ENCODE data around the gene NUDT22. TPM values are rescaled to one million over a fixed set of nuclear protein-coding genes. Genes with fewer than 3 reads are reported as not detected.
A peak's percentile ranks its signal among the peaks of the same experiment; 100 is the strongest.

NUDT22 gene
- 47.8 TPM for total RNA-seq
- long read RNA-seq, transcript NUDT22-201 (6 exons, 1,094 nt), result major isoform, 10 of 32 reads
- long read RNA-seq, partial matches to known transcripts, result 16 of 32 reads
- long read RNA-seq, other reads (novel, unspliced or antisense), result 4 of 32 reads

GRCh38 chr11:64225608-64226506 lies at the start of gene NUDT22, which contains the start of gene TRPT1:
Gene NUDT22, plus strand, starts transcription at chr11:64226274. Its CDS starts 379 bp downstream, at chr11:64226653.
Gene TRPT1, minus strand, starts transcription at chr11:64226186. Its CDS starts 326 bp downstream, at chr11:64225860.
- Histone ChIP-seq H3K9me3 (no peaks in the 10 kb centered on the region), H3K36me3 (peaks cover 25% of the 10 kb centered on the region), H3K27me3 (no peaks in the 10 kb centered on the region), H3K27ac (peak within 1 kb of the TSS; percentile 93), H3K4me1 (peaks cover 35% of the 10 kb centered on the region), H3K4me3 (peak within 1 kb of the TSS; percentile 96)
- intact Hi-C loops (cut with DNase I), result no loop called here
- ATAC-seq (peak; percentile 87), DNase-seq (peak; percentile 96)
- TF ChIP-seq, protein P1, sequence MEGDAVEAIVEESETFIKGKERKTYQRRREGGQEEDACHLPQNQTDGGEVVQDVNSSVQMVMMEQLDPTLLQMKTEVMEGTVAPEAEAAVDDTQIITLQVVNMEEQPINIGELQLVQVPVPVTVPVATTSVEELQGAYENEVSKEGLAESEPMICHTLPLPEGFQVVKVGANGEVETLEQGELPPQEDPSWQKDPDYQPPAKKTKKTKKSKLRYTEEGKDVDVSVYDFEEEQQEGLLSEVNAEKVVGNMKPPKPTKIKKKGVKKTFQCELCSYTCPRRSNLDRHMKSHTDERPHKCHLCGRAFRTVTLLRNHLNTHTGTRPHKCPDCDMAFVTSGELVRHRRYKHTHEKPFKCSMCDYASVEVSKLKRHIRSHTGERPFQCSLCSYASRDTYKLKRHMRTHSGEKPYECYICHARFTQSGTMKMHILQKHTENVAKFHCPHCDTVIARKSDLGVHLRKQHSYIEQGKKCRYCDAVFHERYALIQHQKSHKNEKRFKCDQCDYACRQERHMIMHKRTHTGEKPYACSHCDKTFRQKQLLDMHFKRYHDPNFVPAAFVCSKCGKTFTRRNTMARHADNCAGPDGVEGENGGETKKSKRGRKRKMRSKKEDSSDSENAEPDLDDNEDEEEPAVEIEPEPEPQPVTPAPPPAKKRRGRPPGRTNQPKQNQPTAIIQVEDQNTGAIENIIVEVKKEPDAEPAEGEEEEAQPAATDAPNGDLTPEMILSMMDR (IDR thresholded peaks at IDR 0.05), result no peak

DNA sequence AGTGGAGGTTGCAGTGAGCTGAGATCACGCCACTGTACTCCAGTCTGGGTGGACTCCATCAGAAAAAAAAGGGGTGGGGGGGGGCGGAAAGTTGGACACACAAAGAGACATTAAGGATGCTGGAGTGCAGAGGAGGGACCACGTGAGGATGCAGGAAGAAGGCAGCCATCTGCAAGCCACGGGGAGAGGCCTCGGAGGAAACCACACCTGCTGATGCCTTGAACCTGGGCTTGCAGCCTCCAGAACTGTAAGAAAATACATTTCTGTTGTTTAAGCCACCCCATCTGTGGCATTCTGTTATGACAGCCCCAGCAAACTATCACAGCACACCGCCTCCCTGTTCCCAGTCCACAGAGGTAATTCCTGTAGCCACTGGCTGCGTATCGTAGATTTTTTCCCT lies 49.3 kb upstream of the NUDT22 start:
- H3K36me3 ChIP-seq, result no peaks in the 10 kb centered on the region
- intact Hi-C loops (cut with DNase I), result no loop called here
- ATAC-seq (no peak), DNase-seq (no peak)
- no peaks in the 10 kb centered on the region for H3K27me3 ChIP-seq
- no peak overlapping the region for H3K4me3 ChIP-seq
- TF ChIP-seq, protein P1 (IDR thresholded peaks at IDR 0.05), result no peak
- peaks cover 12% of the 10 kb centered on the region for H3K4me1 ChIP-seq
- H3K9me3 ChIP-seq, result no peaks in the 10 kb centered on the region
- no peak overlapping the region for H3K27ac ChIP-seq

DNA sequence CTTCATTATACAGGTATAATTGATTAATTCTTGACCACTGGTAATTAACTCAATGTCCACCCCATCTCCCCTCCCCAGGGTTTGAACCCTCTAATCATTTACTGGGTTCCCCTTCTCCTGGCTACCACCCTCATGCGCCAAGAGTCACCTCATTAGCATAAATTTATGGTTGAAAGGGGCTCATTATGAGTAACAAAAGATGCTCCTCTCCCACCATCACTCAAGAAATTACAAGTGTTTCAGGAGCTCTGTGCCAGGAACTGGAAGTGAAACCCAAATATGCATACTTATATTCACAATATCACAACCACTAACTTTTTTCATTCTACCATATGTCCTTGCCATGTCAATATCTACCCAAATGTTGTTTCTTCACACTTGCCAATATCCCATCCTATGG lies 47.9 kb upstream of the NUDT22 start:
- Histone ChIP-seq H3K36me3 (no peaks in the 10 kb centered on the region), H3K27me3 (no peaks in the 10 kb centered on the region), H3K4me1 (peaks cover 17% of the 10 kb centered on the region), H3K27ac (no peak overlapping the region), H3K9me3 (no peaks in the 10 kb centered on the region), H3K4me3 (no peak overlapping the region)
- intact Hi-C loops (cut with DNase I), result no loop called here
- ATAC-seq, result no peak
- DNase-seq, result no peak
- TF ChIP-seq, protein P1 (IDR thresholded peaks at IDR 0.05), result no peak

- TF ChIP-seq, protein P1 (IDR thresholded peaks at IDR 0.05), result no peak
- Histone ChIP-seq H3K36me3 (no peaks in the 10 kb centered on the region), H3K9me3 (no peaks in the 10 kb centered on the region), H3K4me1 (peaks cover 25% of the 10 kb centered on the region), H3K4me3 (no peak overlapping the region), H3K27ac (no peak overlapping the region), H3K27me3 (no peaks in the 10 kb centered on the region)
- DNase-seq (no peak), ATAC-seq (no peak)
- intact Hi-C loops (cut with DNase I), result no loop called here
These were observed 47.0 kb upstream of the NUDT22 start for GRCh38 chr11:64178951-64179639.

DNA sequence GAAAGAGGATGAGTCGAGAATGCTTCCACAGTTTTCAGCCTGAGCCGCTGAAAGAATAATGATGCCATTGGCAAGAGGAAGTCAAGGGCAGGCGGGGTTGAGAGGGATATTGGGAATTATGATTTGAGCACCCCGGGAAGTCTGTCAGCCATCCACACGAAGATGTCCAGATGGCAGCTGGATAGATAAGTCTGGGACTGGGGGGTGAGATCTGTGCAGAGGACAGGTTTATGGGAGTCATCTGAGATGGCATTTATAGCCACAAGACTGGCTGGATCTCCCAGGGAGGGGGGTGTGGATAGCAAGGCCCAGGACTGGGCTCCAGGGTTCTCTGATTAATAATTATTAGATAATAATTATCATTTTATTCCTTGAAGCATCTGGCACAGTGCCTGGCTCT lies 45.2 kb upstream of the NUDT22 start:
- peaks cover 34% of the 10 kb centered on the region for H3K4me1 ChIP-seq
- H3K9me3 ChIP-seq, result no peaks in the 10 kb centered on the region
- H3K27ac ChIP-seq, result peak overlapping the region; percentile 61
- H3K27me3 ChIP-seq, result no peaks in the 10 kb centered on the region
- intact Hi-C loops (cut with DNase I), result no loop called here
- TF ChIP-seq, protein P1 (IDR thresholded peaks at IDR 0.05), result no peak
- peak overlapping the region; percentile 24 for H3K4me3 ChIP-seq
- no peaks in the 10 kb centered on the region for H3K36me3 ChIP-seq
- no peak for ATAC-seq
- DNase-seq, result no peak

Measured in upper lobe of right lung (tissue), 1 donor.